SK-N-SH (cell line): ENCODE data around the gene GALNT18. TPM values are rescaled to one million over a fixed set of nuclear protein-coding genes. Genes with fewer than 3 reads are reported as not detected.

Source experiments
- CTCF ChIA-PET: fragments of 300-600, 350-600 bp; formaldehyde crosslinking; extraction: SDS; loops from one replicate; lab custom pipeline; 2021; lab: Yijun Ruan, JAX
- POLR2A ChIA-PET: fragments of 350-600 bp; sonication (Branson Sonifier 250); formaldehyde crosslinking; extraction: SDS; loops from one replicate; lab custom pipeline; 2020; ENCODE audit warnings: antibody characterized with exemption, inconsistent platforms; lab: Yijun Ruan, JAX
- DNase-seq: peaks from one replicate; pipeline ENCODE4 v3.0.0; 2012
- H2AFZ ChIP-seq: fragments of 200-600 bp; sonication (generic); 2 replicates; pipeline ENCODE4 v1.8.1; 2016; ENCODE audit warnings: antibody characterized with exemption, mild to moderate bottlenecking, low read depth
- H3F3A ChIP-seq: fragments of 200-600 bp; sonication (generic); replicated peaks from 2 replicates; pipeline ENCODE3; 2016; ENCODE audit warnings: antibody characterized with exemption, mild to moderate bottlenecking; ENCODE audit not compliant: insufficient read depth
- H3K27ac ChIP-seq, 2 experiments: fragments of 200-500 bp in 1 of 2; fragments of 200-600 bp in 1 of 2; sonication (Bioruptor generic) in 1 of 2; sonication (generic), shearing (Covaris generic) in 1 of 2; 2 replicates each; pipeline versions ENCODE4 v1.5.1 to v1.6.1; 2014 to 2016; ENCODE audit warnings: low read depth in 2 of 2, inconsistent platforms in 1 of 2, low read length in 1 of 2, mild to moderate bottlenecking in 1 of 2, mixed read lengths in 1 of 2
- H3K27me3 ChIP-seq: fragments of 200-600 bp; sonication (generic), shearing (Covaris generic); 2 replicates; pipeline ENCODE4 v1.6.1; 2016; ENCODE audit warnings: mixed run types; ENCODE audit not compliant: insufficient read depth
- H3K36me3 ChIP-seq, 2 experiments: fragments of 200-500 bp in 1 of 2; fragments of 200-600 bp in 1 of 2; sonication (Bioruptor generic) in 1 of 2; sonication (generic) in 1 of 2; replicated peaks in 1 of 2; 2 replicates each; pipeline versions ENCODE3 to v1.5.1; 2014 to 2016; ENCODE audit warnings: low read length in 1 of 2, mild to moderate bottlenecking in 1 of 2; ENCODE audit not compliant: insufficient read depth in 2 of 2, control insufficient read depth in 1 of 2
- H3K4me1 ChIP-seq, 2 experiments: fragments of 200-500 bp in 1 of 2; fragments of 200-600 bp in 1 of 2; sonication (Bioruptor generic) in 1 of 2; sonication (generic), shearing (Covaris generic) in 1 of 2; 2 replicates each; pipeline versions ENCODE4 v1.5.1 to v1.6.1; 2014 to 2016; ENCODE audit warnings: low read depth in 1 of 2, low read length in 1 of 2, mixed run types in 1 of 2; ENCODE audit not compliant: insufficient read depth in 2 of 2, control insufficient read depth in 1 of 2
- H3K4me2 ChIP-seq: fragments of 200-600 bp; sonication (generic), shearing (Covaris generic); 2 replicates; pipeline ENCODE4 v1.6.1; 2017; ENCODE audit warnings: mixed run types
- H3K4me3 ChIP-seq, 2 experiments: fragments of 200-500 bp in 1 of 2; fragments of 200-600 bp in 1 of 2; sonication (Bioruptor generic) in 1 of 2; sonication (generic), shearing (Covaris generic) in 1 of 2; 2 replicates each; pipeline versions ENCODE4 v1.5.1 to v1.8.1; 2014 to 2016; ENCODE audit warnings: low read depth in 2 of 2, inconsistent platforms in 1 of 2, low read length in 1 of 2, mild to moderate bottlenecking in 1 of 2, mixed read lengths in 1 of 2, moderate library complexity in 1 of 2
- H3K79me2 ChIP-seq: fragments of 200-600 bp; sonication (generic); 2 replicates; pipeline ENCODE4 v1.8.1; 2017; ENCODE audit warnings: mild to moderate bottlenecking; ENCODE audit not compliant: insufficient read depth
- H3K9ac ChIP-seq: fragments of 200-600 bp; sonication (generic); 2 replicates; pipeline ENCODE4 v1.6.1; 2017; ENCODE audit warnings: mixed run types
- H3K9me2 ChIP-seq: fragments of 200-600 bp; sonication (generic); 2 replicates; pipeline ENCODE4 v1.6.1; 2017; ENCODE audit warnings: mixed run types
- H3K9me3 ChIP-seq: fragments of 200-600 bp; sonication (generic); 2 replicates; pipeline ENCODE4 v1.6.1; 2017; ENCODE audit warnings: mixed run types, mild to moderate bottlenecking, moderate library complexity
- H4K20me1 ChIP-seq: fragments of 200-600 bp; sonication (generic); 2 replicates; pipeline ENCODE4 v1.6.1; 2017; ENCODE audit warnings: mild to moderate bottlenecking, mixed run types; ENCODE audit not compliant: insufficient read depth
- CHD2 ChIP-seq: fragments of 150-350 bp; IDR thresholded peaks from 2 replicates; pipeline ENCODE4 v1.6.1; 2018; ENCODE audit warnings: low read length; ENCODE audit not compliant: partially characterized antibody
- CTCF ChIP-seq: fragments of 200-600 bp; sonication (generic); IDR thresholded peaks from 2 replicates; pipeline ENCODE4 v1.6.1; 2017; ENCODE audit warnings: antibody characterized with exemption, mild to moderate bottlenecking, moderate library complexity
- ELF1 ChIP-seq: IDR thresholded peaks from 2 replicates; pipeline ENCODE4 v1.4.0; 2012
- FOSL2 ChIP-seq: IDR thresholded peaks from 2 replicates; pipeline ENCODE4 v1.4.0; 2012; ENCODE audit warnings: low read depth, mild to moderate bottlenecking, moderate library complexity, borderline replicate concordance
- FOXJ3 ChIP-seq: sonication (generic); formaldehyde crosslinking; IDR thresholded peaks from 2 replicates; pipeline ENCODE4 v1.5.1; 2020; ENCODE audit warnings: mild to moderate bottlenecking, missing genetic modification reagents
- GABPA ChIP-seq: IDR thresholded peaks from 2 replicates; pipeline ENCODE4 v1.4.0; 2012; ENCODE audit warnings: low read depth, mild to moderate bottlenecking
- IRF3 ChIP-seq: fragments of 150-350 bp; IDR thresholded peaks from 2 replicates; pipeline ENCODE4 v1.6.1; 2016; ENCODE audit warnings: mild to moderate bottlenecking, low read depth, low read length
- MEF2A ChIP-seq: IDR thresholded peaks from 2 replicates; pipeline ENCODE4 v1.4.0; 2012; ENCODE audit warnings: low read depth, borderline replicate concordance
- POLR2AphosphoS5 ChIP-seq: IDR thresholded peaks from 2 replicates; pipeline ENCODE4 v1.6.1; 2012; ENCODE audit warnings: low read depth, low read length
- RCOR1 ChIP-seq: fragments of 150-350 bp; IDR thresholded peaks from 2 replicates; pipeline ENCODE4 v1.6.1; 2017; ENCODE audit warnings: antibody characterized with exemption, low read length
- SMC3 ChIP-seq: IDR thresholded peaks from 2 replicates; pipeline ENCODE4 v1.6.1; 2012; ENCODE audit warnings: low read depth, low read length, improper control_type of control experiment
- USF1 ChIP-seq: IDR thresholded peaks from 2 replicates; pipeline ENCODE4 v1.4.0; 2012; ENCODE audit warnings: low read depth, borderline replicate concordance
- YY1 ChIP-seq: IDR thresholded peaks from 2 replicates; pipeline ENCODE4 v1.4.0; 2012; ENCODE audit warnings: low read depth, mild to moderate bottlenecking
- ZBTB33 ChIP-seq: IDR thresholded peaks from 2 replicates; pipeline ENCODE4 v1.4.0; 2012; ENCODE audit warnings: low read depth, borderline replicate concordance
- WGBS: methylation state at CpG from one replicate; pipeline ENCODE4 v1.1.6; 2017; ENCODE audit warnings: low lambda C conversion rate; 5-methylcytosine and 5-hydroxymethylcytosine counted together
- polyA plus RNA-seq, 3 experiments: library from polyadenylated mRNA; depleted of rRNA; stranded (reverse); fragments of >200 nt; gene quantifications; 2 replicates each; pipeline ENCODE4 v1.2.3, GENCODE V29; 2012

GALNT18 gene
- polyA plus RNA-seq, 1 of the 3 experiments (the other 2 are of a cell fraction), result 0.64 TPM

GRCh38 chr11:11439591-11439990 is 182.2 kb downstream of the GALNT18 start (continued):
- TF ChIP-seq POLR2AphosphoS5, result no peak
- no peak for TF ChIP-seq USF1

GRCh38 chr11:11436715-11437313 is 185.0 kb downstream of the GALNT18 start:
- CTCF ChIA-PET, result interaction anchor here (0.8 to 1.5 kb wide), 2 partner anchors 9 to 13 kb away, joined by 3 read pairs; no protein-coding TSS in a partner anchor
- Histone ChIP-seq H3K36me3 (no peaks in the 10 kb centered on the region), H4K20me1 (no peaks in the 10 kb centered on the region), H3K27me3 (peaks cover 4% of the 10 kb centered on the region; the same call in 1 of the 2 replicates), H3K27ac (no peak overlapping the region), H3K4me2 (no peak overlapping the region), H3F3A (no peaks in the 10 kb centered on the region), H3K79me2 (no peaks in the 10 kb centered on the region), H3K9me2 (no peaks in the 10 kb centered on the region), H2AFZ (no peak overlapping the region), H3K4me1 (peaks cover 0 to 4% of the 10 kb centered on the region in 2 experiments; a peak in 1 of 4 replicates)
- no peak for DNase-seq
- TF ChIP-seq IRF3, result no peak
- TF ChIP-seq YY1, result no peak
- TF ChIP-seq USF1, result no peak
- TF ChIP-seq MEF2A, result no peak
- no peak for TF ChIP-seq CTCF
- TF ChIP-seq ELF1, result no peak
- TF ChIP-seq FOSL2, result no peak
- no peak for TF ChIP-seq POLR2AphosphoS5
- no peak for TF ChIP-seq SMC3
- TF ChIP-seq CHD2, result no peak
- TF ChIP-seq RCOR1, result no peak
- no peak for TF ChIP-seq ZBTB33
- no peak for TF ChIP-seq FOXJ3 (CRISPR knock-in tag)
- TF ChIP-seq GABPA, result no peak
- TF ChIP-seq, all 33 proteins: peak for 0
- H3K4me3 ChIP-seq, result no peak overlapping the region
- no peaks in the 10 kb centered on the region for H3K9me3 ChIP-seq
- H3K9ac ChIP-seq, result no peak overlapping the region
- 60% methylated on average over 10 of the region's 10 CpGs for WGBS
- POLR2A ChIA-PET, result no interaction called here
